Measurements from ENCODE around the gene HOXB4.

HOXB4 gene

DNA sequence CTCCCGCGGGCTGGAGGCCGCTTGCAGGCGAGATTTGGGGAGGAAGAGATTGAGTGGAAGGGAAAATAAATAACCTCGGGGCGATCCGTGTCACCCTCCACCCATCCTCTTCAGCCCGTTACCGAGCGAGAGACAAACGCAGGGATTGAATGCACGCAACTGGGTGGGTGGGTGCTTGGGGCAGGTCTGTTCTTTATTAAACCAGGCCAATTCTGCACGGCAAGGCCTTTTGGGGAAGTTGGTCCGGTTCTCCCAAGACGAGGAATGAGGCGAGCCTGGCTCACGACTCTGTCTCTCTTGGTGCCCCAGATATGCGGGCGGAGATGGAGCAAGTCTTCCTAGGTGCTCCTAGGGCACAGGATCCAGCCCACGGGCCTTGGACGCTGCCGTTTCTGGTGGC lies 33.1 kb upstream of the HOXB4 start:
- H3K27ac Mint-ChIP-seq: peak overlapping the region; percentile 26 to 41
- H3K4me1 Mint-ChIP-seq (ENCODE audit: low read depth in 2 of 2): peaks cover 35 to 36% of the 10 kb centered on the region in 2 donors
- peak overlapping the region; percentile 98 to 99 for H3K4me3 Mint-ChIP-seq
- no peaks in the 10 kb centered on the region for H3K9me3 Mint-ChIP-seq
- peaks cover 58 to 94% of the 10 kb centered on the region in 2 donors for H3K27me3 Mint-ChIP-seq
- ATAC-seq (replicated peaks) (no peak), DNase-seq (no peak)
- peaks cover 24% of the 10 kb centered on the region for H3K36me3 Mint-ChIP-seq (ENCODE audit: insufficient read depth)

DNA sequence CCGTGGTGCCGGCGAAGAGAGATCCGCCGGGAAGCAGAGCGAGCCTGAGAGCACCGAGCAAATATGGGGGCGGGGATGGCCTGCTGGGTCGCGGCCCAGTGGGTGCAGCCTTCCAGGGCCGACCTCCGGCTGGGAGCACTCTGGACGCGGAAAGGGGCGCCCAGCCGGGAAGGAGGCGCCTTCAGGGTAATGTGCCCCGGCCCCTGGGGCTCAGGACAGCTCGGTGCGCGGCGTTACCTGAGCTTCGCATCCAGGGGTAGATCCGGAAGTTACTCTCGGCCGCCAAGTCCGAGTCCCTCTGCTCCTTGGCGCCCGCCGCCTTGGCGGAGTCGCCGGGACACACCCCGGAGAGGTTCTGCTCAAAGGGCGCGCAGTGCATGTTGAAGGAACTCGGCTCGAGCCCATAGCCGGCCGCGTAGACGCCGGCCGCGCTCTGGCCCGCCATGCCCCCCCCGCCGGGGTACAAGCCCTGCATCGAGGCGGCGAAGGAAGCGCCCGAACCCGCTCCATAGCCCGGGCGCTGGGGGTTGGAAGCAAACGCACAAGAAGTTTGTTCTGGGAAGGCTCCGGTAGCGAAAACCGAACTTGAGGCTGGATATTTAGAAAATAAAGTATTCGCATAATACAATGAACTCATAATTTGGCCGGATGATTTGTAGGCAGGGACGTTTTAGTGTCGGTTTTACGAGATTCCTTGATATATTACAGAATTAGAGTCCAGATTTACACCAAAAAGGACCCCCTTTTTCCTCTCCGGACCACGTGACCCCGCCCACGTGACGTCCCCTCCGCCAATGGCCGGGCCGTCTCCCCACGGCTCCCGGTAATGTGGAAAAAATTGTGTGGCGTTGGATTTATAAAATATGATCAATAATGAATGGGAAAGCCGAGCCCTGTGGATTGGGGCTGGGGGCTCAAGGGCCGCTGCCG lies 32.4 kb upstream of the HOXB4 start, which contains the start of gene HOXB7:
Gene HOXB7, minus strand, starts transcription at position 736 of the 930 bp plus-strand sequence. Its CDS starts 99 bp downstream, at position 637.
- Mint-ChIP-seq H3K9me3 (no peaks in the 10 kb centered on the region), H3K4me3 (peak within 1 kb of the TSS; percentile 98 to 99), H3K27me3 (peaks cover 56 to 94% of the 10 kb centered on the region in 2 donors), H3K36me3 (ENCODE audit: insufficient read depth) (peaks cover 24% of the 10 kb centered on the region), H3K27ac (peak within 1 kb of the TSS; percentile 26 to 41), H3K4me1 (ENCODE audit: low read depth in 2 of 2) (peaks cover 35 to 36% of the 10 kb centered on the region in 2 donors)
- ATAC-seq (replicated peaks) (peak; percentile 36), DNase-seq (peak in 2 of 3 experiments; percentile 42 to 59)

DNA sequence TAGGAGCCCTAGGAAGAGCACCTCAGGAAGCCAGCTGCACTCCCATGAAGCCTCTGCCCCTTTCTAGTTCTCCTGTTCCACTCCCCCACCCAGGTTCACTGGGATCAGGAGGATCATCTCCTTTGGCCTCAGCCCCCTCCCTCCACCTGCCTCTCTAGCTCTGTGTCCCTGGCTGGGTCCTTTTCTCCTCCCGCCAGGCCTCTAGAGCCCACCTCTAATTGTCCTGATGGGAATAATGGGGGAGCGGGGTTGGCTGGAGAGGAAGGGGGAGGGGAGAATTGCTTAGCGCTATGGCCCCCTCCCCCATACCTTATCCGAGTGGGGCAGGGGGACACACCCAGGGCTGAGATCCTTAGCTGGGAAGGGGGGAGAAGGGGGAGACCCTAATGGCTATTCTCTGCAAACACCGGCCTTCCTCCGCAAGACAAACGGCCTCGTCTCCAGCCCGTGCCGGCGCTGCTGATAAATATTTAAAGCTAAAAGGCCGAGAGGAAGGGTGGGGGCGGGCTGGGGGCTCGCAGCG lies 31.7 kb upstream of the HOXB4 start:
- H3K4me3 Mint-ChIP-seq: peak overlapping the region; percentile 98 to 99
- DNase-seq: no peak
- H3K27me3 Mint-ChIP-seq: peaks cover 55 to 94% of the 10 kb centered on the region in 2 donors

DNA sequence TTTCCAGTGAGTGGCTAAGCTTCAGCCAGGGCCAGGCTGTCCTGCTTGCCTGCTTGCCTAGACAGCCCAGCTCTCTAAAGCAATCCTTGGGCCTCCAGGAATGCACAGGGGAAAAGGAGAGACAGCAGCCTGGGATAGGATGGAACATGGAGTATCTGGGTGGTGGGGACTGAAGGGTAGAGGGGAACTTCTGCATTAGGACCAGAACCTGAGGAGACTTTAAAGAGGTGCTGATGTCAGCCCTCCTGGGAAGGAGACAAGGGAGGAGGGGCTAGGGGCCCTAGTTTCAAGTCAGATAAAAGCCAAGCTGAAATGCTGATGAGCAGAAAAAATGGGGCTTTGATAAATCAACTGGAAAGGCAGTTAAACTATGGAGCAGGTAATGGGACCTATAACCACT lies 30.9 kb upstream of the HOXB4 start:
- Mint-ChIP-seq H3K4me3 (peak overlapping the region in 1 of 2 donors; percentile 98), H3K27ac (no peak overlapping the region), H3K36me3 (ENCODE audit: insufficient read depth) (peaks cover 15% of the 10 kb centered on the region), H3K9me3 (no peaks in the 10 kb centered on the region), H3K4me1 (ENCODE audit: low read depth in 2 of 2) (peaks cover 30 to 36% of the 10 kb centered on the region in 2 donors), H3K27me3 (peaks cover 55 to 94% of the 10 kb centered on the region in 2 donors)
- no peak for DNase-seq
- ATAC-seq (replicated peaks): no peak

More for the DNA sequence above, 31.7 kb upstream of the HOXB4 start:
- peaks cover 20% of the 10 kb centered on the region for H3K36me3 Mint-ChIP-seq (ENCODE audit: insufficient read depth)
- no peak for ATAC-seq (replicated peaks)
- no peak overlapping the region for H3K27ac Mint-ChIP-seq
- H3K4me1 Mint-ChIP-seq (ENCODE audit: low read depth in 2 of 2): peaks cover 36 to 37% of the 10 kb centered on the region in 2 donors
- H3K9me3 Mint-ChIP-seq: no peaks in the 10 kb centered on the region

DNA sequence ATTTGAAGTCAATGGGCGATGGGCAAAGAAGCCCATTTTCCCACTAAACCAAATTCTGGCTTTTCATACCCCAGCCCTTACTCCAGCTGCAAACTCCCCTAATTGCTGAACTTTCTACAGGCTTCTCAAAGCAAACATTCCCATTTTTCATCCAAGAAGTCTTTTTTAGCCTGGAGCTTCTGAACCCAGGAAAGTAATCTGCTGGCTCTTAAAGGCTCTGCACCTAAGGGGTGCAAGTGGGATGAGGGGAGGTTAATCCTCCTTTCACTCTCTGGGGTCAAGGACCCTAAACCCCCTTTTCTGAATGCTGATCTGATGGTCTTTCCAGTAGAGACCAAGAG lies 30.3 kb upstream of the HOXB4 start:
- no peak for ATAC-seq (replicated peaks)
- H3K36me3 Mint-ChIP-seq (ENCODE audit: insufficient read depth): peaks cover 10% of the 10 kb centered on the region
- H3K27me3 Mint-ChIP-seq: peaks cover 55 to 94% of the 10 kb centered on the region in 2 donors
- no peak for DNase-seq
- H3K9me3 Mint-ChIP-seq: no peaks in the 10 kb centered on the region
- H3K4me1 Mint-ChIP-seq (ENCODE audit: low read depth in 2 of 2): peaks cover 25 to 36% of the 10 kb centered on the region in 2 donors
- H3K4me3 Mint-ChIP-seq: no peak overlapping the region
- no peak overlapping the region for H3K27ac Mint-ChIP-seq

DNA sequence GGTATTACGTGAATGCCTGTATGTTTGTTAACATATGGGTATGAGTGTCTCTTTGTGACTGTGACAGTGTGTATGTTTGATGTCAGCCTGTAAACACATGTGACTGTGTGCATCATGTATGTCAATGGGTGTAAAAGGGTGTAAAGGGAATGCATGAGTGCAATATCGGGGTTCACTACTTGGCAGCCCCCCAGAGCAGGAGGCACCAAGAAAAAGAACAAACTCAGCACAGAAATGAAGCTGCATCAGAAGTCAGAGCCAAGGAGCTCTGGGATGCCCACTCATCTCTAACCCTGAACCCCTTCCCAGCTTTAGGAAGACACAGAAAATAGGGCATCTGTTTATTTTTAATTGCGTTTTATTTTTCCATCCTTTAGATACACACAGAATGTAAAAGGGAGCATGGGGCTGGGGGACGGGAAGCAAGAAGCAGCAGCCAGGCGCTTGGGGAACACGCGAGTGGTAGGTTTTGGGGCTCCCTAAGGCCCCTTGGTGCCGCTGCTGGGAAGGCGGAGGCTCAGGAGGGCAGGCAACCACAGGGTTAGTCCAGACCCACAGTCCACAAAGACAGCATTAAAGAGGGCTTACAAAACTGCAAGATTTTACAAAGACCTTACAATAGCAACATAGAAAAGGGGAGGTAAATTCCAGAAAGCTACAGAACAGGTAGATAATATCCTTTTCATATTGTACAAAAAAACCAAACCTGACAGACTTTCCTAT lies 28.9 kb upstream of the HOXB4 start:
- no peak for ATAC-seq (replicated peaks)
- no peak overlapping the region for H3K27ac Mint-ChIP-seq
- no peaks in the 10 kb centered on the region for H3K9me3 Mint-ChIP-seq
- H3K4me1 Mint-ChIP-seq (ENCODE audit: low read depth in 2 of 2): peaks cover 25 to 33% of the 10 kb centered on the region in 2 donors
- H3K27me3 Mint-ChIP-seq: peaks cover 67 to 94% of the 10 kb centered on the region in 2 donors
- DNase-seq: no peak
- no peak overlapping the region for H3K4me3 Mint-ChIP-seq
- peaks cover 4% of the 10 kb centered on the region for H3K36me3 Mint-ChIP-seq (ENCODE audit: insufficient read depth)

DNA sequence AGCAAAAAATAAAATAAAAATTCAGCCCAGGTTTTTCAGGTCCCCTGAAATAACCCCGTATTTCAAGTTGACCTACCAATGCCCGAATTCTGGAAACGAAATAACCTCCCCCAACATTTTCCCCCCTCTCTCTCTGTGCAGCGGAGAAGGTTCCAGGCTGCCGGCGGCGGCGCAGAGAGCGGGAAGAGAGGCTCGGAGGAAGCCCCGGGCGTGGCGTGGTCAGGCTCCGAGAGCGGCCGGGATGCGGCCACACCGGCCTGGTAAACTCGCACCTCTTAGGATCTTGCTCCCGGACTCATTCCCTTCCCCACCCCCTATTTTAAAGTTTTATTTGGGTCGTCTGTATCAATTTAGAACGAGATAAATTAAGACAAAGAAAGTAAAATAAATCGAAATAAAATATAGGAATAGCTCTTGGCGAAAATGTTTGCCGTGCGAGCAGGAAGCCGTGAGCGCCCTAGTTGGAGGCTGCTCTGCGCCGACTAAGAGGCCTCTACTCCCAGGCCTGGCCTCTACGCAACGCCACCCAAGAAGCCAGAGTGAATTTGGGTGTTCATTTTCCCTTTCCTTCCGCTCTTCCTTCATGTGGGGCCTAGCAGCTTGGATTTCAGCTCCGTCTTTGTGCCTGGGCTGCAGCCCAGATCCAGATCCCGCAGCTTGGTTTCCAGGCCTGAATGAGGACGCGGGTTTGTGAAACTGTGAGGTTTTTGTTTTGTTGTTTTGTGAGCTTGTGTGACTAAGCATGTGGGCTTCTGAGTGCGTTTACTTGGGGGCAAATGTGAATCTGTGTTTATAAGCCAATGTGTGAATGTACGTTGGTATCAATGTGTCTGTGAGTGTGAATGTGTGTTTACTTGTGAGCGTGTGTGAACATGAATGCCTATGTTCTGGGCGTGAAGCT lies 28.1 kb upstream of the HOXB4 start:
- peaks cover 19 to 31% of the 10 kb centered on the region in 2 donors for H3K4me1 Mint-ChIP-seq (ENCODE audit: low read depth in 2 of 2)
- no peaks in the 10 kb centered on the region for H3K9me3 Mint-ChIP-seq
- ATAC-seq (replicated peaks): no peak
- H3K36me3 Mint-ChIP-seq (ENCODE audit: insufficient read depth): peaks cover 7% of the 10 kb centered on the region
- peaks cover 67 to 94% of the 10 kb centered on the region in 2 donors for H3K27me3 Mint-ChIP-seq
- H3K4me3 Mint-ChIP-seq: no peak overlapping the region
- DNase-seq: no peak
- no peak overlapping the region for H3K27ac Mint-ChIP-seq

DNA sequence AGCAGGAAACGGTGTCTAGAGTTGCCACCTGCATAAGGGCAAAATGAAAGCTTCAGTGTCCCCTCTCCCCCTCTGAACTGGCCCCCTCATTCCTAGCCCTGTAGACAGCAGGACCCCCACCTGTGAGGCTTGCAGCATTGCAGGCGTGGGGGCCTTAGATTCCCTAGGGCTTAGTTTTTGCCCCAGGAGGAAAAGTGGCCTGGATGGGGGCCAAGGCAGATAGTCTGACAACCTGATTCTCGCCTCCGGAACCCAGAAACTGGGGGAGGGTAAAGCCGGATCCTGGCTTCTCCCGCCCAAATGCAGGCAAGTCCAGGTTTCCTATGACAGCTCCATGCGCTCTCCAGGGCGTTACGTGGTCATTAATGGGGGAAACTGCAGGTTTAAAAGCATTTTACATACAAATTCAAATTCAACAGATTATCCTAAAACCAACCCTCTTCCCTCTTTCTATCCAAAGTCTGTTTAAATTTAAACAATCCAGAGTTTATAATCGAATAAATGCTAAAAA lies 27.3 kb upstream of the HOXB4 start:
- Mint-ChIP-seq H3K27me3 (peaks cover 70 to 94% of the 10 kb centered on the region in 2 donors), H3K4me1 (ENCODE audit: low read depth in 2 of 2) (peaks cover 11 to 26% of the 10 kb centered on the region in 2 donors), H3K4me3 (no peak overlapping the region), H3K9me3 (no peaks in the 10 kb centered on the region), H3K36me3 (ENCODE audit: insufficient read depth) (peaks cover 2% of the 10 kb centered on the region), H3K27ac (no peak overlapping the region)
- DNase-seq: no peak
- ATAC-seq (replicated peaks): no peak

DNA sequence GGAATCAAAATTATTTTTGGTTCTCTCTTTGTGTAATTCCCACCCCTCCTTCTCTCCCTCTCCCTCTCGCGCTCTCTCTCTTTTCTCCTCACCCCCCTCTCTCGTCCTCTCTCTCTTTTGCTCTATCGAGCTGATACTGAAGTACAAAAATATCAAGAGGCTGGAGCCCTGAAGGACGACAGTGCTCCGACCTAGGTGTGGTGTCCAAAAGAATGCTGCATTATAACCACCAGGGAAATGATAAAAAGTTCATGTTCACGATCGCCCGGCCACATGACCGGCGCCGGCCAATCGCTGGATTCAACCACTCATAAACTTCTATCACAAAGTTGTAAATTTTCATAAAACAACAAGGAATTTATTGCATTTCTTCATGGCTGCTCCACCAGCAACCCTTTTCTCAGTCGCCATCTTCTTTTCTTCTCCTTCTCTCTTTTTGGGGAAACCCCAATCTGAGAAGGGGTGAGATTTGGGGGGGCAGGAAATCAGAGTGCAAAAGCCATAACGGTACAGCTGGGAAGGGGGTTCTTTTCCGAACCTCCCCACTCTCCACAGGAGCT lies 26.7 kb upstream of the HOXB4 start, which contains the start of gene HOXB6:
Gene HOXB6, minus strand, starts transcription at position 217 of the 560 bp plus-strand sequence. CDS start 6,836 bp downstream, outside the sequence.
- peak within 1 kb of the TSS in 1 of 2 donors; percentile 50 for H3K4me3 Mint-ChIP-seq
- no peak for DNase-seq
- H3K9me3 Mint-ChIP-seq: no peaks in the 10 kb centered on the region
- peaks cover 76 to 100% of the 10 kb centered on the region in 2 donors for H3K27me3 Mint-ChIP-seq
- no peak for ATAC-seq (replicated peaks)
- H3K27ac Mint-ChIP-seq: no peak within 1 kb of the TSS
- H3K36me3 Mint-ChIP-seq (ENCODE audit: insufficient read depth): peaks cover 2% of the 10 kb centered on the region
- peaks cover 11 to 26% of the 10 kb centered on the region in 2 donors for H3K4me1 Mint-ChIP-seq (ENCODE audit: low read depth in 2 of 2)

DNA sequence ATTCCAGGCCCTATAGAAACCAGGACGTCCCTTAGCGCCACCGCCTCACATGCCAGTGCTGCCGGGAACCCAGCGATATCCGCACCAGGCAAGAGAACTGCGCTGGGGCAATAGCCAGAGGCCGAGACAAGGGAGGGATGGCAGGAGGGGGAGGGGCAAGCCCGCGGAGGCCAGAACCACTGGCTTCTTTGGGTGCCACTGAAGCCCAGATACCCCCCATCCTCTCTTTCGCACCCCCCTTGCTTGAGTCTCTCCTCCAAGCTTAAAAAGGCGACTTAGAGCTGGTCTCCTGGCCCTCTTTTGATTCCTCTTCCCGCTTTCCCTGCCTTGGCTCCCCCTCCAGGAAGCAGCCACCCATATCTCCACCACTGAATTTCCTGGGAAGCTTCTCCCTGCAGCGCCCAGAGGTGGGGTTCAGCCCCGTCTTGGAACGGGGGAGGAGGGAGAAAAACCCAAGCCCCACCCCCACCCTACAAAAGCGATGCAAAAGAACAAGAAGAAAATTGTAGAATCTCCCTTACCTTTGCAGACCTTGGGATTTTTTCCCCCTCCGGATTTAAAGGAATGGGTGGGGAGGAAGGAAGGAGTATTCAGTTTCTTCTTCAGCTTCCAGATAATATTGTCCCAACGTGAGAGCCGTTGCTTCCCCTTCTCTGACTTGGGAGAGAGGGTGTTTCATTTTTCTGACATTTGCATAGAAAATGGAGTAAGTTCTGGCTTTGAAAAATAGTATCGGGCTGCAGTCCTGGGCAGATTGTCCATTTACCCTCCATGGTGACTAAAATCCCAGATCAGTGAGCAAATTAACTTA lies 26.0 kb upstream of the HOXB4 start:
- DNase-seq (no peak), ATAC-seq (replicated peaks) (no peak)
- peaks cover 2% of the 10 kb centered on the region for H3K36me3 Mint-ChIP-seq (ENCODE audit: insufficient read depth)
- H3K9me3 Mint-ChIP-seq: no peaks in the 10 kb centered on the region
- peaks cover 82 to 100% of the 10 kb centered on the region in 2 donors for H3K27me3 Mint-ChIP-seq
- H3K27ac Mint-ChIP-seq: no peak overlapping the region
- H3K4me1 Mint-ChIP-seq (ENCODE audit: low read depth in 2 of 2): peaks cover 11 to 25% of the 10 kb centered on the region in 2 donors
- H3K4me3 Mint-ChIP-seq: no peak overlapping the region

DNA sequence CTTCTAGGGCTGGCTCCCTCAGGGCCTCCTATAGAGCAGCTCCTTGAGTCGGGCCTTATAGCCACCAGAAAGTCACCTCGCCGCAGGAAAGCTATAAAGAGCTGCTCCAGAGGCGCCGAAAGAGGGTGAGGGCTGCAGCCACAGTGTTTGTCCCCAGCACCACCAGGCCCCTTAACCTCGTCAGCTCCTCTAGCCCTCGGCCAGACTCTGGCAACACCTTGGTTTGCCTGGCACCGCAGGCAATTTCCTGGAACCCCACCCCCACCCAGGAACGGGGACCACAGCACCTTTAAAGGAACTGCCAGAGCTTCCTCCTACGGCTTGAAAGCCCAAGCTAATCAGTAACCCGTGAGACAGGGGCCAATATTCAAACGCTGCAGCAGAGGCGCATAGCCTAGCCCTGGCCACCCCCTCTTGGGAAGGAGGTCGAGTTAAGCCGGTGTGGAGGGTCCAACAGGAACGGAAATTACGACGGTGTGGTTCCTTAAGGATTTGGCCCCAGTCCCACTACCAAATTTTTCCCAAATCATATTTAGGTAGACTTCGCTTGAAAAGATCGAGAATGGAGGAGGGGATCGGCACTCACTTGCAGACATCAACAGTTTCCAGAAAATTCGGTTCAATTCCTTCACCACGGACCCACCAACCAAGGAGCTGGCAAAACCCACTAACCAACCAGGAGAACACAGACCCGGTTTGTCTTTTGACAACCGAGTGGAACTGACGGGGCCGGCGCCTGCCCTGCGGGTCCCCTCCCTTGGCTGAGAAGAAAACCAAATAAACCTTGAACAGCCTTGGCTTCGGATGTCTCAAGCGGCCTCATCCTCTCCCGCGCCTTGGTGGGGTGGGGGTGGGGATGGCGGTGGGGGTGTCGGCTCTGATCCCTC lies 23.6 kb upstream of the HOXB4 start:
- H3K4me3 Mint-ChIP-seq: peak overlapping the region in 1 of 2 donors; percentile 59

More for the DNA sequence above, 23.6 kb upstream of the HOXB4 start:
- peaks cover 12% of the 10 kb centered on the region for H3K36me3 Mint-ChIP-seq (ENCODE audit: insufficient read depth)
- no peak overlapping the region for H3K27ac Mint-ChIP-seq
- ATAC-seq (replicated peaks) (peak; percentile 2), DNase-seq (no peak)
- no peaks in the 10 kb centered on the region for H3K9me3 Mint-ChIP-seq
- peaks cover 94 to 100% of the 10 kb centered on the region in 2 donors for H3K27me3 Mint-ChIP-seq
- H3K4me1 Mint-ChIP-seq (ENCODE audit: low read depth in 2 of 2): peaks cover 30 to 42% of the 10 kb centered on the region in 2 donors
